HG03025 (cell line): Measurements from ENCODE around the gene PCDHB8.
"Not testable (repeated sequence)": the region's sequence is repeated elsewhere in the genome, so short reads cannot be mapped to it uniquely, and the experiment has no call there.

Experiments used
- ATAC-seq: cut with Tn5 transposase; IDR thresholded peaks from one replicate; pipeline ENCODE4 v1.9.1; 2021; ENCODE audit warnings: mild to moderate bottlenecking, moderate library complexity; ENCODE audit not compliant: unreplicated experiment, low FRiP score

Gene PCDHB8

GRCh38 chr5:141182248-141182647 lies 4.7 kb downstream of the PCDHB8 start, which contains the start of gene PCDHB16:
Gene PCDHB16, plus strand, starts transcription at chr5:141182387. Its CDS starts 173 bp downstream, at chr5:141182560.
- ATAC-seq, result no peak

- ATAC-seq, result not testable (repeated sequence)
Measured at GRCh38 chr5:141184117-141184855, 6.7 kb downstream of the PCDHB8 start.

- no peak for ATAC-seq
Measured at GRCh38 chr5:141186897-141187512, 9.4 kb downstream of the PCDHB8 start, which contains the start of gene PCDHB9. Gene PCDHB9, plus strand, starts transcription at chr5:141187161. Its CDS starts 158 bp downstream, at chr5:141187319.

GRCh38 chr5:141188682-141189081 lies 11.1 kb downstream of the PCDHB8 start:
- ATAC-seq, result not testable (repeated sequence)

- ATAC-seq, result not testable (repeated sequence)
Measured at GRCh38 chr5:141189131-141189530, 11.5 kb downstream of the PCDHB8 start.

- no peak for ATAC-seq
Measured at GRCh38 chr5:141192110-141192725, 14.6 kb downstream of the PCDHB8 start, which contains the start of gene PCDHB10. Gene PCDHB10, plus strand, starts transcription at chr5:141192353. Its CDS starts 200 bp downstream, at chr5:141192553.

- ATAC-seq, result not testable (repeated sequence)
Measured at GRCh38 chr5:141194332-141194731, 16.7 kb downstream of the PCDHB8 start.

GRCh38 chr5:141196363-141196762 lies 18.8 kb downstream of the PCDHB8 start:
- ATAC-seq, result no peak

GRCh38 chr5:141199359-141200235 lies 22.0 kb downstream of the PCDHB8 start, which contains the start of gene PCDHB11:
Gene PCDHB11, plus strand, starts transcription at chr5:141199627. Its CDS starts 148 bp downstream, at chr5:141199775.
- ATAC-seq, result no peak

GRCh38 chr5:141201126-141201525 lies 23.5 kb downstream of the PCDHB8 start:
- not testable (repeated sequence) for ATAC-seq

GRCh38 chr5:141201646-141202045 lies 24.1 kb downstream of the PCDHB8 start:
- not testable (repeated sequence) for ATAC-seq

GRCh38 chr5:141208478-141208877 lies 30.9 kb downstream of the PCDHB8 start, which contains the start of gene PCDHB12:
Gene PCDHB12, plus strand, starts transcription at chr5:141208719. Its CDS starts 189 bp downstream, at chr5:141208908.
- ATAC-seq, result no peak

- ATAC-seq, result not testable (repeated sequence)
Measured at GRCh38 chr5:141210281-141210680, 32.7 kb downstream of the PCDHB8 start.

GRCh38 chr5:141210849-141211248 lies 33.3 kb downstream of the PCDHB8 start:
- not testable (repeated sequence) for ATAC-seq

- ATAC-seq, result not testable (repeated sequence)
Measured at GRCh38 chr5:141213656-141214339, 36.2 kb downstream of the PCDHB8 start, which contains the start of gene PCDHB13. Gene PCDHB13, plus strand, starts transcription at chr5:141213919. Its CDS starts 205 bp downstream, at chr5:141214124.

GRCh38 chr5:141214583-141214982 lies 37.0 kb downstream of the PCDHB8 start:
- not testable (repeated sequence) for ATAC-seq

- ATAC-seq, result not testable (repeated sequence)
Measured at GRCh38 chr5:141215504-141215903, 37.9 kb downstream of the PCDHB8 start.

GRCh38 chr5:141216035-141216434 lies 38.4 kb downstream of the PCDHB8 start:
- ATAC-seq, result not testable (repeated sequence)

GRCh38 chr5:141223112-141223783 lies 45.7 kb downstream of the PCDHB8 start, which contains the start of gene PCDHB14:
Gene PCDHB14, plus strand, starts transcription at chr5:141223343. Its CDS starts 163 bp downstream, at chr5:141223506.
- ATAC-seq, result no peak
